ENCODE data around the gene FASN. TPM values are rescaled to one million over a fixed set of nuclear protein-coding genes. Genes with fewer than 3 reads are reported as not detected.

Gene FASN
- total and polyA plus RNA-seq, 2 of the 4 experiments (the other 2 are of a cell fraction) = 12.4 to 56.0 TPM

DNA sequence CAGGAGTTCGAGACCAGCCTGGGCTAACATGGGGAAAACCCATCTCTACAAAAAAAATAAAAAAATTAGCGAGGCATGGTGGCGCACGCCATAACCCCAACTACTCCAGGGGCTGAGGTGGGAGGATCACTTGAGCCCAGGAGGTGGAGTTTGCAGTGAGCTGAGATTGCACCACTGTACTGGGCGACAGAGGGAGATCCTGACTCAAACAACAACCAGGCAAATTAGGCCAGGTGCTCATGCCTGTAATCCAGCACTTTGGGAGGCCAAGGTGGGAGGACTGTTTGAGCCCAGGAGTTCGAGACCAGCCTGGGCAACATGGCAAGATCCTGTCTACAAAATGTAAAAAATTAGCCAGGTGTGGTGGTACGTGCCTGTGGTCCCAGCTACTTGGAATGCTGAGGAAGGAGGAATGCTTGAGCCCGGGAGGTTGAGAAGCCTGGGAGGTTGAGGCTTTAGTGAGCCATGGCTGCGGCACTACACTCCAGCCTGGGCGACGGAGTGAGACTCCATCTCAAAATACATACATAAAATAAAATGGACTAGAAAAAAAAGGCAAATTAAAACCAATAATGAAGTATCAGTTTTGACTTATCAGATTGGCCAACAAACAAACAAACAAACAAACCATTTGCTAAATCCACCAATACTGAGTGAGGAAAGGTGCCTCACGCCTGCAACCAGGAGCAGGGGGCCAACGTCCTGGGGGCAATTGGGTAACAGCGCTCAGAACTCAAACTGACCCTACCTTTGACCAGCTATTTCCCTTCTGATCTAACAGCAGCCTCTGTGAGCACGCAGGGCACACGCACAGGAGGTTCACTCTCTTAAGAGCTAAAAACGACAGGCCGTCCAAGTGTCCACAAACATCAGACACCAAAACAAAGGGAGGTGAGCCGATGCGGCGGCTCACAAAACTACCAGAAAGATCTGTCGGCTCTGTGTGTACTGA is 19.4 kb upstream of the FASN start:
- Histone ChIP-seq H2BK15ac (ENCODE audit: low read depth, low read length) (no peak overlapping the region), H2BK20ac (ENCODE audit: low read depth, low read length) (no peak overlapping the region), H2BK5ac (ENCODE audit: low read depth, low read length, poor library complexity, severe bottlenecking) (no peak overlapping the region), H4K8ac (ENCODE audit: low read depth in 2 of 2, low read length in 2 of 2) (no peak overlapping the region), H4K91ac (ENCODE audit: insufficient read depth, low read depth, low read length) (no peak overlapping the region), H3K4me1 (ENCODE audit: control insufficient read depth, insufficient read depth, low read length) (peaks cover 10% of the 10 kb centered on the region), H2AK9ac (replicated peaks; ENCODE audit: low read depth, low read length, poor library complexity) (no peak overlapping the region), H3K9ac (ENCODE audit: low read depth, low read length) (no peak overlapping the region), H2AFZ (replicated peaks; ENCODE audit: low read length, poor library complexity) (no peak overlapping the region), H4K5ac (ENCODE audit: low read depth, low read length) (no peak overlapping the region), H3K18ac (ENCODE audit: low read depth, low read length) (no peak overlapping the region), H4K20me1 (ENCODE audit: insufficient read depth, low read length) (no peaks in the 10 kb centered on the region), H3K56ac (ENCODE audit: extremely low read depth, insufficient read depth, low read length) (no peak overlapping the region), H3K4me2 (ENCODE audit: low read depth, low read length) (no peak overlapping the region), H3K79me1 (ENCODE audit: low read depth in 1 of 2, low read length in 2 of 2) (peaks cover 7 to 8% of the 10 kb centered on the region in 2 experiments; a peak in 2 of 4 replicates), H3K4ac (ENCODE audit: low read depth, low read length) (no peak overlapping the region), H3K27me3 (ENCODE audit: control insufficient read depth, insufficient read depth, low read length) (no peaks in the 10 kb centered on the region), H3K9me1 (ENCODE audit: insufficient read depth, low read length) (peaks cover 3% of the 10 kb centered on the region; the same call in 1 of the 2 replicates), H3K23ac (ENCODE audit: low read depth, low read length) (no peak overlapping the region), H2AK5ac (ENCODE audit: low read depth, low read length) (no peak overlapping the region), H3K27ac (ENCODE audit: insufficient read depth, low read length) (no peak overlapping the region), H3K9me3 (ENCODE audit: control insufficient read depth, insufficient read depth, low read length) (no peaks in the 10 kb centered on the region), H3K4me3 (ENCODE audit: insufficient read depth, low read depth, low read length) (no peak overlapping the region), H3K14ac (replicated peaks; ENCODE audit: low read depth, low read length) (no peak overlapping the region), H3K36me3 (ENCODE audit: control insufficient read depth, insufficient read depth, low read length) (peaks cover 8% of the 10 kb centered on the region; the same call in 1 of the 2 replicates), H2BK120ac (ENCODE audit: low read depth, low read length) (no peak overlapping the region)
- no TSS peak for BruUV-seq (replicated peaks)
- 66% methylated on average over 7 of the region's 22 CpGs; no CpG with 5 or more reads in 1 of the 2 experiments for WGBS, 2 experiments (ENCODE audit: extremely low coverage in 2 of 2, insufficient read length in 1 of 2)
- TF ChIP-seq, protein P1, sequence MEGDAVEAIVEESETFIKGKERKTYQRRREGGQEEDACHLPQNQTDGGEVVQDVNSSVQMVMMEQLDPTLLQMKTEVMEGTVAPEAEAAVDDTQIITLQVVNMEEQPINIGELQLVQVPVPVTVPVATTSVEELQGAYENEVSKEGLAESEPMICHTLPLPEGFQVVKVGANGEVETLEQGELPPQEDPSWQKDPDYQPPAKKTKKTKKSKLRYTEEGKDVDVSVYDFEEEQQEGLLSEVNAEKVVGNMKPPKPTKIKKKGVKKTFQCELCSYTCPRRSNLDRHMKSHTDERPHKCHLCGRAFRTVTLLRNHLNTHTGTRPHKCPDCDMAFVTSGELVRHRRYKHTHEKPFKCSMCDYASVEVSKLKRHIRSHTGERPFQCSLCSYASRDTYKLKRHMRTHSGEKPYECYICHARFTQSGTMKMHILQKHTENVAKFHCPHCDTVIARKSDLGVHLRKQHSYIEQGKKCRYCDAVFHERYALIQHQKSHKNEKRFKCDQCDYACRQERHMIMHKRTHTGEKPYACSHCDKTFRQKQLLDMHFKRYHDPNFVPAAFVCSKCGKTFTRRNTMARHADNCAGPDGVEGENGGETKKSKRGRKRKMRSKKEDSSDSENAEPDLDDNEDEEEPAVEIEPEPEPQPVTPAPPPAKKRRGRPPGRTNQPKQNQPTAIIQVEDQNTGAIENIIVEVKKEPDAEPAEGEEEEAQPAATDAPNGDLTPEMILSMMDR (conservative IDR thresholded peaks at IDR 0.05; ENCODE audit: low read depth, low read length) = no peak
- TF ChIP-seq NFE2L2 (IDR thresholded peaks at IDR 0.05; ENCODE audit: low read depth, low read length) = no peak
- no peak for TF ChIP-seq CEBPB (IDR thresholded peaks at IDR 0.05; ENCODE audit: low read depth, low read length)
- TF ChIP-seq RCOR1 (IDR thresholded peaks at IDR 0.05; ENCODE audit: insufficient replicate concordance, low read length) = no peak
- no peak for TF ChIP-seq MXI1 (IDR thresholded peaks at IDR 0.05; ENCODE audit: borderline replicate concordance, low read depth, low read length)
- no peak for TF ChIP-seq CHD1 (IDR thresholded peaks at IDR 0.05; ENCODE audit: low read depth, low read length)
- TF ChIP-seq, protein P2, sequence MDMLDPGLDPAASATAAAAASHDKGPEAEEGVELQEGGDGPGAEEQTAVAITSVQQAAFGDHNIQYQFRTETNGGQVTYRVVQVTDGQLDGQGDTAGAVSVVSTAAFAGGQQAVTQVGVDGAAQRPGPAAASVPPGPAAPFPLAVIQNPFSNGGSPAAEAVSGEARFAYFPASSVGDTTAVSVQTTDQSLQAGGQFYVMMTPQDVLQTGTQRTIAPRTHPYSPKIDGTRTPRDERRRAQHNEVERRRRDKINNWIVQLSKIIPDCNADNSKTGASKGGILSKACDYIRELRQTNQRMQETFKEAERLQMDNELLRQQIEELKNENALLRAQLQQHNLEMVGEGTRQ (IDR thresholded peaks at IDR 0.05; ENCODE audit: low read depth, low read length) = no peak
- no peak for TF ChIP-seq MAZ (IDR thresholded peaks at IDR 0.05; ENCODE audit: borderline replicate concordance, low read depth, low read length)
- TF ChIP-seq MAFK (IDR thresholded peaks at IDR 0.05; ENCODE audit: low read depth, low read length) = no peak
- no peak for TF ChIP-seq RFX5 (IDR thresholded peaks at IDR 0.05; ENCODE audit: low read depth, low read length)
- TF ChIP-seq RAD21 (IDR thresholded peaks at IDR 0.05; ENCODE audit: low read length) = no peak
- in situ Hi-C loops (cut with MboI; ENCODE audit: low sequenced_read_pairs) (no loop called here), intact Hi-C loops (cut with micrococcal nuclease) (no loop called here), dilution Hi-C loops (cut with HindIII; ENCODE audit: low sequenced_read_pairs, unreplicated experiment) (no loop called here)
- no peak for ATAC-seq (ENCODE audit: low read depth)
- CTCF ChIA-PET = no interaction called here
- DNase-seq = no peak
- POLR2A ChIA-PET (ENCODE audit: unreplicated experiment) = no interaction called here
